Raji (cell line): Measurements from ENCODE around the gene EPHA6.

Experiments used
- POLR2A ChIP-seq: IDR thresholded peaks from 2 replicates; pipeline ENCODE4 v1.6.1; 2011; ENCODE audit warnings: low read depth, low read length, control low read depth; ENCODE audit not compliant: insufficient read depth

The EPHA6 gene

GRCh38 chr3:97066531-97066930 is 252.1 kb downstream of the EPHA6 start:
- TF ChIP-seq POLR2A: no peak

- TF ChIP-seq POLR2A: no peak
These were observed 255.9 kb downstream of the EPHA6 start for GRCh38 chr3:97070302-97070701.

GRCh38 chr3:97074546-97074945 is 260.2 kb downstream of the EPHA6 start:
- no peak for TF ChIP-seq POLR2A

GRCh38 chr3:97076673-97077072 is 262.3 kb downstream of the EPHA6 start:
- TF ChIP-seq POLR2A: no peak

- TF ChIP-seq POLR2A: no peak
These were observed 275.2 kb downstream of the EPHA6 start for GRCh38 chr3:97089621-97090020.

- TF ChIP-seq POLR2A: no peak
These were observed 288.2 kb downstream of the EPHA6 start for GRCh38 chr3:97102641-97103040.

- TF ChIP-seq POLR2A: no peak
These were observed 291.7 kb downstream of the EPHA6 start for GRCh38 chr3:97105989-97106651.

GRCh38 chr3:97106652-97106989 is 292.2 kb downstream of the EPHA6 start:
- no peak for TF ChIP-seq POLR2A

GRCh38 chr3:97108136-97108535 is 293.7 kb downstream of the EPHA6 start:
- no peak for TF ChIP-seq POLR2A

- no peak for TF ChIP-seq POLR2A
These were observed 296.9 kb downstream of the EPHA6 start for GRCh38 chr3:97111244-97111643.

- no peak for TF ChIP-seq POLR2A
These were observed 307.0 kb downstream of the EPHA6 start for GRCh38 chr3:97121386-97121785.

- TF ChIP-seq POLR2A: no peak
These were observed 311.6 kb downstream of the EPHA6 start for GRCh38 chr3:97125902-97126499.

GRCh38 chr3:97131476-97131875 is 317.1 kb downstream of the EPHA6 start:
- TF ChIP-seq POLR2A: no peak

- no peak for TF ChIP-seq POLR2A
These were observed 324.6 kb downstream of the EPHA6 start for GRCh38 chr3:97138914-97139541.

GRCh38 chr3:97148931-97149330 is 334.5 kb downstream of the EPHA6 start:
- no peak for TF ChIP-seq POLR2A

- TF ChIP-seq POLR2A: no peak
These were observed 346.8 kb downstream of the EPHA6 start for GRCh38 chr3:97161169-97161568.
